GM12878 (cell line): Measurements from ENCODE around the gene RCOR1. TPM values are rescaled to one million over a fixed set of nuclear protein-coding genes. Genes with fewer than 3 reads are reported as not detected.

ENCODE experiments used
- BCL3 ChIP-seq: IDR thresholded peaks from 2 replicates; pipeline ENCODE4 v1.6.1; 2011; ENCODE audit warnings: borderline replicate concordance, low read depth, mild to moderate bottlenecking, moderate library complexity, low read length; ENCODE audit not compliant: insufficient read depth, poor library complexity, severe bottlenecking
- BCLAF1 ChIP-seq: fragments of 450-650 bp; IDR thresholded peaks from 2 replicates; pipeline ENCODE4 v1.6.1; 2017; ENCODE audit warnings: antibody characterized with exemption, mild to moderate bottlenecking, moderate library complexity
- BMI1 ChIP-seq: fragments of 450-650 bp; IDR thresholded peaks from 2 replicates; pipeline ENCODE4 v1.6.1; 2016; ENCODE audit warnings: mild to moderate bottlenecking, moderate library complexity, borderline replicate concordance
- BRCA1 ChIP-seq: IDR thresholded peaks from 2 replicates; pipeline ENCODE4 v1.6.1; 2011; ENCODE audit warnings: low read depth, low read length, improper control_type of control experiment
- CHD1 ChIP-seq: IDR thresholded peaks from 2 replicates; pipeline ENCODE4 v1.6.1; 2012; ENCODE audit warnings: low read depth, low read length, improper control_type of control experiment
- IRF3 ChIP-seq: fragments of 450-650 bp; IDR thresholded peaks from 2 replicates; pipeline ENCODE4 v1.6.1; 2014; ENCODE audit warnings: mild to moderate bottlenecking
- MXI1 ChIP-seq: fragments of 150-350 bp; IDR thresholded peaks from 2 replicates; pipeline ENCODE4 v1.6.1; 2011; ENCODE audit warnings: low read depth, mild to moderate bottlenecking, inconsistent platforms, low read length, improper control_type of control experiment
- MYB ChIP-seq: fragments of 150-350 bp; IDR thresholded peaks from 2 replicates; pipeline ENCODE4 v1.6.1; 2014; ENCODE audit warnings: mild to moderate bottlenecking, low read depth, low read length, borderline replicate concordance
- NBN ChIP-seq: fragments of 450-650 bp; IDR thresholded peaks from 2 replicates; pipeline ENCODE4 v1.6.1; 2016
- NKRF ChIP-seq: fragments of 450-650 bp; conservative IDR thresholded peaks from 2 replicates; pipeline ENCODE4 v1.6.1; 2017; ENCODE audit warnings: mild to moderate bottlenecking, moderate library complexity
- NR2C1 ChIP-seq: fragments of 450-650 bp; IDR thresholded peaks from 2 replicates; pipeline ENCODE4 v1.6.1; 2017; ENCODE audit warnings: antibody characterized with exemption, mild to moderate bottlenecking, moderate library complexity
- POLR2AphosphoS2 ChIP-seq: IDR thresholded peaks from 2 replicates; pipeline ENCODE4 v1.6.1; 2011; ENCODE audit warnings: low read depth, mild to moderate bottlenecking, low read length, improper control_type of control experiment, moderate library complexity
- POU2F2 ChIP-seq: IDR thresholded peaks from 3 replicates; pipeline ENCODE4 v1.6.1; 2011; ENCODE audit warnings: low read depth, mild to moderate bottlenecking, low read length, borderline replicate concordance
- SMARCA5 ChIP-seq: fragments of 450-650 bp; IDR thresholded peaks from 2 replicates; pipeline ENCODE4 v1.6.1; 2017; ENCODE audit warnings: mild to moderate bottlenecking
- TBL1XR1 ChIP-seq: IDR thresholded peaks from 2 replicates; pipeline ENCODE4 v1.6.1; 2012; ENCODE audit warnings: low read depth, low read length, improper control_type of control experiment
- ZBTB40 ChIP-seq: fragments of 450-650 bp; IDR thresholded peaks from 2 replicates; pipeline ENCODE4 v1.6.1; 2016; ENCODE audit warnings: mild to moderate bottlenecking, moderate library complexity, borderline replicate concordance
- ZSCAN29 ChIP-seq: fragments of 450-650 bp; IDR thresholded peaks from 2 replicates; pipeline ENCODE4 v1.6.1; 2017; ENCODE audit warnings: mild to moderate bottlenecking, moderate library complexity
- polyA plus RNA-seq, 11 experiments: library from polyadenylated mRNA; depleted of rRNA in 4 of 11; unstranded in 6 of 11; stranded (reverse) in 5 of 11; fragments of >200 nt; fragmentation: Nextera tagmentation in 4 of 11; fragmentation: Illumina TruSeq in 1 of 11; extraction: Ambion mirVana in 4 of 11; extraction: Trizol in 1 of 11; gene quantifications; 1 replicate in 1 of 11; 2 replicates in 10 of 11; pipeline versions ENCODE4 v1.2.1 to v1.2.3, GENCODE V29; 2011 to 2016; ENCODE audit warnings: inconsistent platforms in 2 of 11, missing spikeins in 2 of 11, low read depth in 1 of 11
- total RNA-seq, 4 experiments: library from RNA; depleted of rRNA in 3 of 4; stranded (reverse); fragments of >200 nt in 3 of 4; fragmentation: Illumina TruSeq in 1 of 4; extraction: Trizol in 1 of 4; gene quantifications; 2 replicates each; pipeline versions ENCODE4 v1.2.1 to v1.2.3, GENCODE V29; 2013 to 2021
- TF ChIP-seq, protein P1 (sequence below): IDR thresholded peaks from 2 replicates; pipeline ENCODE4 v1.6.1; 2011; ENCODE audit warnings: low read depth, low read length, improper control_type of control experiment, borderline replicate concordance

The RCOR1 gene
- total and polyA plus RNA-seq, 10 of the 15 experiments (the other 5 are each of a cell fraction or from before 2014, with no cell fraction given), result 1.6 to 12.2 (median 4.4) TPM

DNA sequence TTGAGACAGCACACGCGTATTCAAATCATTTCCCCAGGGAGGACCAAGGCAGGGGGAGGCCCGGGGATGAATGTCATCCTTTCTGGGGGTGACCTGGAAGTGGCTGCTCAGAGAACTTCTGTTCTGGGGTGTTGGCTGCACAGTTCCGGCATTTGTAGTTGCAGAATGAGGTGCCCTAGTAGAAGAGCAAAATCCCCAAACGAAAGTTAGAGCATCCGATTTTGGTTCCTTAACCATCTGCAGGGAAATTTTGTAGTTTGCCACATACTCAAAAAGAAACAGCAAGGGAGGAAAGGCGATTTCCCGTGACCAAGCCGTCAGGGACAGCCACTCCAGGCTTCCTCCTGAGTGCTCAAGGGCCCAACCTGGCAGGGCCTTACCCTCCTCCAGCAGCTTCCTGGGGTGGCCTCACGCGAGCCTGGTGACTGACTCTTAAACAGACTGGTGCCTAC, 171.8 kb downstream of the RCOR1 start (continued):
- TF ChIP-seq, protein P1, sequence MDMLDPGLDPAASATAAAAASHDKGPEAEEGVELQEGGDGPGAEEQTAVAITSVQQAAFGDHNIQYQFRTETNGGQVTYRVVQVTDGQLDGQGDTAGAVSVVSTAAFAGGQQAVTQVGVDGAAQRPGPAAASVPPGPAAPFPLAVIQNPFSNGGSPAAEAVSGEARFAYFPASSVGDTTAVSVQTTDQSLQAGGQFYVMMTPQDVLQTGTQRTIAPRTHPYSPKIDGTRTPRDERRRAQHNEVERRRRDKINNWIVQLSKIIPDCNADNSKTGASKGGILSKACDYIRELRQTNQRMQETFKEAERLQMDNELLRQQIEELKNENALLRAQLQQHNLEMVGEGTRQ, result no peak
- TF ChIP-seq IRF3 (no peak), BRCA1 (no peak), NKRF (no peak), SMARCA5 (no peak), BCLAF1 (no peak), CHD1 (no peak), BCL3 (peak; percentile 70), NBN (peak; percentile 81), TBL1XR1 (peak; percentile 84), BMI1 (no peak), POU2F2 (peak; percentile 97), MYB (no peak), MXI1 (no peak), ZBTB40 (peak; percentile 20; the same call in 1 of the 2 replicates), ZSCAN29 (no peak), POLR2AphosphoS2 (no peak), NR2C1 (peak; percentile 68; the same call in 1 of the 2 replicates)
